HepG2 (cell line): ENCODE data around the gene CYLD. TPM values are rescaled to one million over a fixed set of nuclear protein-coding genes. Genes with fewer than 3 reads are reported as not detected.

Experiments
- ATAC-seq: fragments of 200-7000 bp; cut with Tn5 transposase; 3 replicates; pipeline ENCODE4 v1.9.1; 2020; ENCODE audit warnings: mild to moderate bottlenecking, moderate library complexity
- BruUV-seq: library from RNA; stranded (reverse); fragments of 400-500 nt; replicated peaks from 2 replicates; lab custom pipeline; 2021; lab: Mats Ljungman, UMichigan
- CTCF ChIA-PET: fragments of 300-600 bp; formaldehyde crosslinking; extraction: SDS; loops from one replicate; lab custom pipeline; 2021; ENCODE audit warnings: low total read pairs, inconsistent platforms, low intra/inter-chr PET ratio; lab: Yijun Ruan, JAX
- POLR2A ChIA-PET: fragments of 350-600 bp; sonication (Branson Sonifier 250); formaldehyde crosslinking; loops from one replicate; lab custom pipeline; 2020; ENCODE audit warnings: antibody characterized with exemption, inconsistent platforms; lab: Yijun Ruan, JAX
- DNase-seq: peaks from one replicate; pipeline ENCODE4 v3.0.0-alpha.2; 2015; ENCODE audit warnings: low spot score
- FAIRE-seq: peaks from 3 replicates; lab custom pipeline; 2011; peaks lifted over from hg19 to GRCh38; lab: Jason Lieb, UNC
- H2AFZ ChIP-seq: one replicate; pipeline ENCODE4 v1.6.1; 2011; ENCODE audit warnings: low read length, inconsistent platforms
- H3K27ac ChIP-seq: fragments of 300-600 bp; 3 replicates; pipeline ENCODE4 v1.8.0; 2011; ENCODE audit warnings: mixed run types, mild to moderate bottlenecking, mixed read lengths, low read length, inconsistent platforms; ENCODE audit not compliant: insufficient read depth; ENCODE audit errors: extremely low read length
- H3K27me3 ChIP-seq, 2 experiments: fragments of 200-600 bp in 1 of 2; 2 replicates in 1 of 2; 3 replicates in 1 of 2; pipeline versions ENCODE4 v1.6.0 to v1.8.0; 2011; ENCODE audit warnings: low read length in 2 of 2, mild to moderate bottlenecking in 2 of 2, moderate library complexity in 2 of 2, inconsistent platforms in 1 of 2; ENCODE audit not compliant: insufficient read depth in 2 of 2, control insufficient read depth in 1 of 2
- H3K36me3 ChIP-seq, 2 experiments: fragments of 200-600 bp in 1 of 2; replicated peaks in 1 of 2; 2 replicates in 1 of 2; 3 replicates in 1 of 2; pipeline versions ENCODE4 v1.5.1 to v1.8.0; 2011; ENCODE audit warnings: low read length in 2 of 2, inconsistent platforms in 1 of 2; ENCODE audit not compliant: insufficient read depth in 2 of 2, control insufficient read depth in 1 of 2
- H3K4me1 ChIP-seq: 2 replicates; pipeline ENCODE4 v1.5.1; 2012; ENCODE audit warnings: low read length, inconsistent platforms; ENCODE audit not compliant: insufficient read depth
- H3K4me2 ChIP-seq: 2 replicates; pipeline ENCODE4 v1.6.0; 2011; ENCODE audit warnings: low read depth, low read length, inconsistent platforms
- H3K4me3 ChIP-seq, 3 experiments: fragments of 200-600 bp in 1 of 3; sonication (generic), shearing (Covaris generic) in 1 of 3; replicated peaks in 1 of 3; 2 replicates each; pipeline ENCODE4 v1.5.1; 2011 to 2016; ENCODE audit warnings: low read length in 3 of 3, inconsistent platforms in 2 of 3, low read depth in 2 of 3, mild to moderate bottlenecking in 2 of 3, control low read depth in 1 of 3, mixed read lengths in 1 of 3; ENCODE audit not compliant: insufficient read depth in 1 of 3
- H3K79me2 ChIP-seq: one replicate; pipeline ENCODE4 v1.6.1; 2011; ENCODE audit warnings: low read length, inconsistent platforms; ENCODE audit not compliant: insufficient read depth
- H3K9ac ChIP-seq: 2 replicates; pipeline ENCODE4 v1.6.0; 2011; ENCODE audit warnings: mild to moderate bottlenecking, low read depth, low read length, inconsistent platforms; ENCODE audit not compliant: insufficient read depth
- H3K9me3 ChIP-seq: 2 replicates; pipeline ENCODE4 v1.5.1; 2012; ENCODE audit warnings: mild to moderate bottlenecking, low read length
- H4K20me1 ChIP-seq: 2 replicates; pipeline ENCODE4 v1.6.0; 2011; ENCODE audit warnings: inconsistent platforms, mild to moderate bottlenecking, low read length, moderate library complexity; ENCODE audit not compliant: insufficient read depth
- CCAR2 ChIP-seq: fragments of 200-400 bp; formaldehyde crosslinking; optimal IDR thresholded peaks from 2 replicates; pipeline ENCODE3; 2018; ENCODE audit warnings: low read depth, mild to moderate bottlenecking, low read length, moderate library complexity
- MEIS1 ChIP-seq: sonication (generic); formaldehyde crosslinking; IDR thresholded peaks from 2 replicates; pipeline ENCODE4 v1.9.0; 2021; ENCODE audit warnings: mild to moderate bottlenecking, missing genetic modification reagents, moderate library complexity, borderline replicate concordance
- ZIK1 ChIP-seq: sonication (generic); formaldehyde crosslinking; IDR thresholded peaks from 2 replicates; pipeline ENCODE4 v1.5.0; 2020; ENCODE audit warnings: mild to moderate bottlenecking, low read depth, missing genetic modification reagents, borderline replicate concordance
- WGBS: methylation state at CpG from one replicate; pipeline ENCODE4 v1.1.6; 2017; ENCODE audit warnings: low lambda C conversion rate; 5-methylcytosine and 5-hydroxymethylcytosine counted together
- in situ Hi-C: cut with HindIII; loops from 2 replicates; pipeline ENCODE4 v1.10.0; 2017; ENCODE audit warnings: low pct_unique_long_range_greater_than_20kb; ENCODE audit not compliant: extremely low pct_ligation_motif_present
- intact Hi-C: fragments of 100-400 bp; cut with micrococcal nuclease; formaldehyde crosslinking; loops from one replicate; pipeline ENCODE4 v1.10.0; 2022; ENCODE audit not compliant: unreplicated experiment
- polyA plus RNA-seq, 8 experiments: library from polyadenylated mRNA; depleted of rRNA in 3 of 8; stranded (reverse) in 7 of 8; unstranded in 1 of 8; fragments of >200 nt; fragmentation: Illumina TruSeq in 4 of 8; extraction: Trizol in 4 of 8; gene quantifications; 2 replicates each; pipeline versions ENCODE4 v1.2.1 to v1.2.3, GENCODE V29; 2011 to 2016; ENCODE audit warnings: low read depth in 4 of 8, missing spikeins in 1 of 8, mixed read lengths in 1 of 8; ENCODE audit not compliant: insufficient read depth in 1 of 8
- total RNA-seq, 5 experiments: library from RNA; depleted of rRNA; stranded (reverse); fragments of >200 nt; fragmentation: Illumina TruSeq; extraction: Trizol; gene quantifications; 2 replicates each; pipeline ENCODE4 v1.2.3, GENCODE V29; 2016; ENCODE audit warnings: low read depth in 1 of 5
- TF ChIP-seq, protein P1 (sequence below): sonication (generic); formaldehyde crosslinking; IDR thresholded peaks from 2 replicates; pipeline ENCODE4 v1.8.0; 2022; ENCODE audit warnings: mild to moderate bottlenecking, missing genetic modification reagents, moderate library complexity
- TF ChIP-seq, protein P2 (sequence below): sonication (generic); formaldehyde crosslinking; conservative IDR thresholded peaks from 2 replicates; pipeline ENCODE4 v1.5.0; 2020; ENCODE audit warnings: missing genetic modification reagents
- TF ChIP-seq, protein P3 (sequence below): sonication (generic); formaldehyde crosslinking; IDR thresholded peaks from one replicate; pipeline ENCODE4 v1.5.1; 2020; ENCODE audit warnings: mild to moderate bottlenecking, missing genetic modification reagents; ENCODE audit errors: not compliant biosample characterization

The CYLD gene
- total and polyA plus RNA-seq, 2 of the 13 experiments (the other 11 are each of a cell fraction or from before 2014, with no cell fraction given), result 6.1 to 11.4 TPM

DNA sequence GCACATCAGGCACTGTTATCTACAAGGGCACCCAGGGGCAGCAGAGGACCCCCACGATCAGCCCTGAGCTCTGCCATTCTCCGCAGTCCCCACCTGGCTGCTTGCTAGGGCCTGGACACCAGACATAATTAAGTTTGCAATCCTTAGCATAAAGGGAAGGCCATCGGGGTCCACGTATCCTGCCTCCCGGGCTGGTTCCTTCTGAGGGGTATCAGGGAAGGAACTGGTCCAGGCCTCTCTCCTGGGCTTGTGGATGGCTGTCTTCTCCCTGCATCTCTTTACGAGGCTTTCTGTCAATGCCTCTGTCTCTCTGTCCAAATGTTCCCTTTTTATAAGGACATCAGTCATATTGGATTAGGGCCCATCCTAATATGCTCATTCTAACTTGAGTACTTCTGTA, 77.8 kb downstream of the CYLD start:
- ChIA-PET POLR2A (no interaction called here), CTCF (no interaction called here)
- Histone ChIP-seq H2AFZ (no peak overlapping the region), H3K27ac (no peak overlapping the region), H3K27me3 (peaks cover 3 to 32% of the 10 kb centered on the region in 2 experiments; a peak in 3 of 5 replicates), H4K20me1 (no peaks in the 10 kb centered on the region), H3K9me3 (no peaks in the 10 kb centered on the region), H3K4me3 (no peak overlapping the region), H3K4me2 (no peak overlapping the region), H3K79me2 (no peaks in the 10 kb centered on the region), H3K9ac (no peak overlapping the region), H3K4me1 (no peaks in the 10 kb centered on the region), H3K36me3 (no peaks in the 10 kb centered on the region)
- intact Hi-C loops (loop anchor here (5.0 kb wide), 1 partner anchor 943 kb away; no protein-coding TSS in a partner anchor), in situ Hi-C loops (no loop called here)
- FAIRE-seq (no peak), ATAC-seq (no peak), DNase-seq (no peak)
- WGBS, result 43% methylated on average over 6 of the region's 6 CpGs
- no TSS peak for BruUV-seq
- no peak for TF ChIP-seq CCAR2
- TF ChIP-seq, protein P1, sequence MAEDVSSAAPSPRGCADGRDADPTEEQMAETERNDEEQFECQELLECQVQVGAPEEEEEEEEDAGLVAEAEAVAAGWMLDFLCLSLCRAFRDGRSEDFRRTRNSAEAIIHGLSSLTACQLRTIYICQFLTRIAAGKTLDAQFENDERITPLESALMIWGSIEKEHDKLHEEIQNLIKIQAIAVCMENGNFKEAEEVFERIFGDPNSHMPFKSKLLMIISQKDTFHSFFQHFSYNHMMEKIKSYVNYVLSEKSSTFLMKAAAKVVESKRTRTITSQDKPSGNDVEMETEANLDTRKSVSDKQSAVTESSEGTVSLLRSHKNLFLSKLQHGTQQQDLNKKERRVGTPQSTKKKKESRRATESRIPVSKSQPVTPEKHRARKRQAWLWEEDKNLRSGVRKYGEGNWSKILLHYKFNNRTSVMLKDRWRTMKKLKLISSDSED (CRISPR knock-in tag), result no peak

DNA sequence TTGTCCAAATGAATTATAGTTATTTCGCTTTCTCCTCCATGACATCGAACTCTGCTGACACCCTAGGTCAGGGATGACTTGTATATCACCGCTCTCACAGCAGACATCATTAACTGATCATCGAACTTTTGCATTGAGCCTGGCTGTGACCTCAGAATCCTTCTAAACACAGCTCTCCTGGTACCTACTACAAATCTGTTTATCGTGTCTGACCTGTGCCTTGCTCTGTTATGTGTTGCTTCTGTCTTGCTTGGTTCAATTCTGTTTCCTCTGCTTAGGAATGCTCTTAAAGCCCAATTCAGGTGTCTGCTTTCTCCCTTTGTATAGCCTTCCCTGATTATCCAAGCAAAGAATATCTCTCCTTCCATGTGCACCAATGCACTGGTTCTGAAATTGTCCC, 78.3 kb downstream of the CYLD start:
- no peak for ATAC-seq
- BruUV-seq, result no TSS peak
- in situ Hi-C loops (no loop called here), intact Hi-C loops (loop anchor here (5.0 kb wide), 1 partner anchor 942 kb away; no protein-coding TSS in a partner anchor)
- Histone ChIP-seq H3K9ac (no peak overlapping the region), H3K9me3 (no peaks in the 10 kb centered on the region), H3K4me2 (no peak overlapping the region), H4K20me1 (no peaks in the 10 kb centered on the region), H3K79me2 (no peaks in the 10 kb centered on the region), H3K27me3 (peaks cover 3 to 31% of the 10 kb centered on the region in 2 experiments; a peak in 3 of 5 replicates), H3K36me3 (no peaks in the 10 kb centered on the region), H3K27ac (no peak overlapping the region), H3K4me3 (no peak overlapping the region), H2AFZ (no peak overlapping the region), H3K4me1 (no peaks in the 10 kb centered on the region)
- CTCF ChIA-PET, result interaction anchor here (1.2 kb wide), 1 partner anchor 64 kb away, joined by 3 read pairs; no protein-coding TSS in a partner anchor
- no peak for FAIRE-seq
- POLR2A ChIA-PET, result no interaction called here
- 12% methylated on average over 5 of the region's 5 CpGs for WGBS
- no peak for DNase-seq
- TF ChIP-seq MEIS1, result no peak
- no peak for TF ChIP-seq ZIK1 (CRISPR knock-in tag)
- TF ChIP-seq, protein P2, sequence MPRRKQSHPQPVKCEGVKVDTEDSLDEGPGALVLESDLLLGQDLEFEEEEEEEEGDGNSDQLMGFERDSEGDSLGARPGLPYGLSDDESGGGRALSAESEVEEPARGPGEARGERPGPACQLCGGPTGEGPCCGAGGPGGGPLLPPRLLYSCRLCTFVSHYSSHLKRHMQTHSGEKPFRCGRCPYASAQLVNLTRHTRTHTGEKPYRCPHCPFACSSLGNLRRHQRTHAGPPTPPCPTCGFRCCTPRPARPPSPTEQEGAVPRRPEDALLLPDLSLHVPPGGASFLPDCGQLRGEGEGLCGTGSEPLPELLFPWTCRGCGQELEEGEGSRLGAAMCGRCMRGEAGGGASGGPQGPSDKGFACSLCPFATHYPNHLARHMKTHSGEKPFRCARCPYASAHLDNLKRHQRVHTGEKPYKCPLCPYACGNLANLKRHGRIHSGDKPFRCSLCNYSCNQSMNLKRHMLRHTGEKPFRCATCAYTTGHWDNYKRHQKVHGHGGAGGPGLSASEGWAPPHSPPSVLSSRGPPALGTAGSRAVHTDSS, result no peak
- TF ChIP-seq, protein P3, sequence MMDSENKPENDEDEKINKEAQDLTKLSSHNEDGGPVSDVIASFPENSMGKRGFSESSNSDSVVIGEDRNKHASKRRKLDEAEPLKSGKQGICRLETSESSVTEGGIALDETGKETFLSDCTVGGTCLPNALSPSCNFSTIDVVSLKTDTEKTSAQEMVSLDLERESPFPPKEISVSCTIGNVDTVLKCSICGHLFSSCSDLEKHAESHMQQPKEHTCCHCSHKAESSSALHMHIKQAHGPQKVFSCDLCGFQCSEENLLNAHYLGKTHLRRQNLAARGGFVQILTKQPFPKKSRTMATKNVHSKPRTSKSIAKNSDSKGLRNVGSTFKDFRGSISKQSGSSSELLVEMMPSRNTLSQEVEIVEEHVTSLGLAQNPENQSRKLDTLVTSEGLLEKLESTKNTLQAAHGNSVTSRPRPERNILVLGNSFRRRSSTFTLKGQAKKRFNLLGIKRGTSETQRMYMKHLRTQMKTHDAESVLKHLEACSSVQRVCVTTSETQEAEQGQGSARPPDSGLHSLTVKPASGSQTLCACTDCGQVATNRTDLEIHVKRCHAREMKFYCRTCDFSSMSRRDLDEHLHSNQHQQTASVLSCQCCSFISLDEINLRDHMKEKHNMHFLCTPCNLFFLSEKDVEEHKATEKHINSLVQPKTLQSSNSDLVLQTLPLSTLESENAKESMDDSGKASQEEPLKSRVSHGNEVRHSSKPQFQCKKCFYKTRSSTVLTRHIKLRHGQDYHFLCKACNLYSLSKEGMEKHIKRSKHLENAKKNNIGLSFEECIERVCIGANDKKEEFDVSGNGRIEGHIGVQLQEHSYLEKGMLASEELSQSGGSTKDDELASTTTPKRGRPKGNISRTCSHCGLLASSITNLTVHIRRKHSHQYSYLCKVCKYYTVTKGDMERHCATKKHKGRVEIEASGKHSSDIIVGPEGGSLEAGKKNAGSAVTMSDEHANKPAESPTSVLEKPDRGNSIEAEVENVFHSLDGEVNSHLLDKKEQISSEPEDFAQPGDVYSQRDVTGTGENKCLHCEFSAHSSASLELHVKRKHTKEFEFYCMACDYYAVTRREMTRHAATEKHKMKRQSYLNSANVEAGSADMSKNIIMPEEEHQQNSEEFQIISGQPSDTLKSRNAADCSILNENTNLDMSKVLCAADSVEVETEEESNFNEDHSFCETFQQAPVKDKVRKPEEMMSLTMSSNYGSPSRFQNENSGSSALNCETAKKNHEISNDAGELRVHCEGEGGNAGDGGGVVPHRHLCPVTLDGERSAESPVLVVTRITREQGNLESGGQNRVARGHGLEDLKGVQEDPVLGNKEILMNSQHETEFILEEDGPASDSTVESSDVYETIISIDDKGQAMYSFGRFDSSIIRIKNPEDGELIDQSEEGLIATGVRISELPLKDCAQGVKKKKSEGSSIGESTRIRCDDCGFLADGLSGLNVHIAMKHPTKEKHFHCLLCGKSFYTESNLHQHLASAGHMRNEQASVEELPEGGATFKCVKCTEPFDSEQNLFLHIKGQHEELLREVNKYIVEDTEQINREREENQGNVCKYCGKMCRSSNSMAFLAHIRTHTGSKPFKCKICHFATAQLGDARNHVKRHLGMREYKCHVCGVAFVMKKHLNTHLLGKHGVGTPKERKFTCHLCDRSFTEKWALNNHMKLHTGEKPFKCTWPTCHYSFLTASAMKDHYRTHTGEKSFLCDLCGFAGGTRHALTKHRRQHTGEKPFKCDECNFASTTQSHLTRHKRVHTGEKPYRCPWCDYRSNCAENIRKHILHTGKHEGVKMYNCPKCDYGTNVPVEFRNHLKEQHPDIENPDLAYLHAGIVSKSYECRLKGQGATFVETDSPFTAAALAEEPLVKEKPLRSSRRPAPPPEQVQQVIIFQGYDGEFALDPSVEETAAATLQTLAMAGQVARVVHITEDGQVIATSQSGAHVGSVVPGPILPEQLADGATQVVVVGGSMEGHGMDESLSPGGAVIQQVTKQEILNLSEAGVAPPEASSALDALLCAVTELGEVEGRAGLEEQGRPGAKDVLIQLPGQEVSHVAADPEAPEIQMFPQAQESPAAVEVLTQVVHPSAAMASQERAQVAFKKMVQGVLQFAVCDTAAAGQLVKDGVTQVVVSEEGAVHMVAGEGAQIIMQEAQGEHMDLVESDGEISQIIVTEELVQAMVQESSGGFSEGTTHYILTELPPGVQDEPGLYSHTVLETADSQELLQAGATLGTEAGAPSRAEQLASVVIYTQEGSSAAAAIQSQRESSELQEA, result no peak
